Mesenchymal stem cell (in vitro differentiated cells and primary cell): ENCODE measurements around the gene USP25.

Experiments used
- DNase-seq: peaks from one replicate; pipeline ENCODE4 v3.0.0-alpha.2; 2013
- H2AFZ ChIP-seq: one replicate; pipeline ENCODE4 v1.6.1; 2013; ENCODE audit warnings: low read depth, mild to moderate bottlenecking, control low read depth, inconsistent platforms, low read length, moderate library complexity
- H2AK5ac ChIP-seq: 2 replicates; pipeline ENCODE4 v1.6.1; 2013; ENCODE audit warnings: low read length, moderate library complexity, mild to moderate bottlenecking, inconsistent platforms; ENCODE audit not compliant: severe bottlenecking
- H2BK120ac ChIP-seq: one replicate; pipeline ENCODE4 v1.6.1; 2013; ENCODE audit warnings: low read depth, mild to moderate bottlenecking, inconsistent platforms, low read length, moderate library complexity
- H2BK12ac ChIP-seq, 2 experiments: one replicate each; pipeline ENCODE4 v1.6.1; 2013; ENCODE audit warnings: inconsistent platforms in 2 of 2, low read length in 2 of 2, mild to moderate bottlenecking in 2 of 2, moderate library complexity in 2 of 2, control low read depth in 1 of 2
- H2BK15ac ChIP-seq: one replicate; pipeline ENCODE4 v1.6.1; 2013; ENCODE audit warnings: mild to moderate bottlenecking, low read depth, inconsistent platforms; ENCODE audit not compliant: poor library complexity, severe bottlenecking
- H2BK5ac ChIP-seq: 2 replicates; pipeline ENCODE4 v1.6.1; 2013; ENCODE audit warnings: low read depth, mild to moderate bottlenecking, low read length, control low read depth, inconsistent platforms; ENCODE audit not compliant: poor library complexity, severe bottlenecking
- H3K14ac ChIP-seq, 2 experiments: one replicate each; pipeline ENCODE4 v1.6.1; 2013; ENCODE audit warnings: inconsistent platforms in 2 of 2, low read length in 2 of 2, control low read depth in 1 of 2, mild to moderate bottlenecking in 1 of 2, moderate library complexity in 1 of 2
- H3K18ac ChIP-seq, 2 experiments: one replicate each; pipeline ENCODE4 v1.6.1; 2013; ENCODE audit warnings: inconsistent platforms in 2 of 2, low read length in 2 of 2, control low read depth in 1 of 2, low read depth in 1 of 2, mild to moderate bottlenecking in 1 of 2
- H3K23ac ChIP-seq, 2 experiments: one replicate each; pipeline ENCODE4 v1.6.1; 2013; ENCODE audit warnings: inconsistent platforms in 2 of 2, low read length in 2 of 2, mild to moderate bottlenecking in 2 of 2, moderate library complexity in 2 of 2, control low read depth in 1 of 2
- H3K27ac ChIP-seq: 2 replicates; pipeline ENCODE4 v1.5.1; 2013; ENCODE audit warnings: mild to moderate bottlenecking, moderate library complexity, low read length, control low read depth, inconsistent platforms; ENCODE audit not compliant: poor library complexity, severe bottlenecking
- H3K27me3 ChIP-seq, 2 experiments: 2 replicates each; pipeline versions ENCODE4 v1.6.1 to v1.7.0; 2013; ENCODE audit warnings: low read length in 2 of 2, mild to moderate bottlenecking in 2 of 2, moderate library complexity in 2 of 2, control low read depth in 1 of 2, inconsistent platforms in 1 of 2; ENCODE audit not compliant: control insufficient read depth in 1 of 2, insufficient read depth in 1 of 2
- H3K36me3 ChIP-seq, 2 experiments: 2 replicates each; pipeline versions ENCODE4 v1.6.1 to v1.7.0; 2013; ENCODE audit warnings: low read length in 2 of 2, control low read depth in 1 of 2, inconsistent platforms in 1 of 2, low read depth in 1 of 2, mild to moderate bottlenecking in 1 of 2; ENCODE audit not compliant: insufficient read depth in 2 of 2, control insufficient read depth in 1 of 2
- H3K4ac ChIP-seq, 2 experiments: one replicate each; pipeline ENCODE4 v1.6.1; 2013; ENCODE audit warnings: inconsistent platforms in 2 of 2, low read length in 2 of 2, mild to moderate bottlenecking in 2 of 2, moderate library complexity in 2 of 2, control low read depth in 1 of 2, low read depth in 1 of 2
- H3K4me1 ChIP-seq: 2 replicates; pipeline ENCODE4 v1.6.1; 2013; ENCODE audit warnings: low read depth, low read length, control low read depth; ENCODE audit not compliant: control insufficient read depth, insufficient read depth
- H3K4me2 ChIP-seq: 2 replicates; pipeline ENCODE4 v1.6.1; 2013; ENCODE audit warnings: low read length, mild to moderate bottlenecking, inconsistent platforms; ENCODE audit not compliant: poor library complexity, severe bottlenecking
- H3K4me3 ChIP-seq, 2 experiments: 2 replicates each; pipeline versions ENCODE4 v1.5.1 to v1.7.0; 2013; ENCODE audit warnings: low read length in 2 of 2, mild to moderate bottlenecking in 2 of 2, control low read depth in 1 of 2, low read depth in 1 of 2; ENCODE audit not compliant: insufficient read depth in 1 of 2
- H3K79me1 ChIP-seq: replicated peaks from 2 replicates; pipeline ENCODE4 v1.6.1; 2013; ENCODE audit warnings: mild to moderate bottlenecking, control low read depth, low read length, inconsistent platforms; ENCODE audit not compliant: poor library complexity, severe bottlenecking
- H3K9ac ChIP-seq: 2 replicates; pipeline ENCODE4 v1.7.0; 2013; ENCODE audit warnings: mild to moderate bottlenecking, low read length, moderate library complexity
- H3K9me3 ChIP-seq: 2 replicates; pipeline ENCODE4 v1.7.0; 2013; ENCODE audit warnings: mild to moderate bottlenecking, low read length; ENCODE audit not compliant: control insufficient read depth
- H4K8ac ChIP-seq: one replicate; pipeline ENCODE4 v1.6.1; 2013; ENCODE audit warnings: inconsistent platforms, mild to moderate bottlenecking, low read length, moderate library complexity
- H4K91ac ChIP-seq: one replicate; pipeline ENCODE4 v1.6.1; 2013; ENCODE audit warnings: mild to moderate bottlenecking, low read length, inconsistent platforms
- WGBS: methylation state at CpG from one replicate; pipeline ENCODE4 v1.1.7; 2013; ENCODE audit warnings: mixed read lengths; 5-methylcytosine and 5-hydroxymethylcytosine counted together

USP25 gene

GRCh38 chr21:15820852-15821379, 91.1 kb downstream of the USP25 start:
- Histone ChIP-seq H3K4me1 (no peaks in the 10 kb centered on the region), H3K36me3 (peaks cover 3 to 45% of the 10 kb centered on the region in 2 experiments)
- DNase-seq, result no peak

GRCh38 chr21:15823486-15824150, 93.8 kb downstream of the USP25 start:
- Histone ChIP-seq H3K9me3 (no peaks in the 10 kb centered on the region), H2BK12ac (no peak overlapping the region), H3K14ac (no peak overlapping the region), H3K4me2 (no peak overlapping the region), H2AK5ac (no peak overlapping the region), H3K79me1 (peaks cover 8% of the 10 kb centered on the region), H3K23ac (no peak overlapping the region), H3K36me3 (peaks cover 7 to 39% of the 10 kb centered on the region in 2 experiments), H2BK5ac (no peak overlapping the region), H2BK15ac (no peak overlapping the region), H3K9ac (no peak overlapping the region), H3K18ac (no peak overlapping the region), H3K27me3 (no peaks in the 10 kb centered on the region), H3K4me1 (no peaks in the 10 kb centered on the region), H3K4ac (no peak overlapping the region), H2AFZ (no peak overlapping the region), H3K27ac (no peak overlapping the region), H4K91ac (no peak overlapping the region), H3K4me3 (no peak overlapping the region), H4K8ac (no peak overlapping the region), H2BK120ac (no peak overlapping the region)
- no peak for DNase-seq
- WGBS, result 99% methylated on average over 3 of the region's 4 CpGs

More at GRCh38 chr21:15820852-15821379, 91.1 kb downstream of the USP25 start:
- no peak overlapping the region for H2BK12ac ChIP-seq
- H3K4me2 ChIP-seq, result no peak overlapping the region
- no peak overlapping the region for H2BK5ac ChIP-seq
- no peaks in the 10 kb centered on the region for H3K27me3 ChIP-seq
- no peak overlapping the region for H2BK120ac ChIP-seq
- H2AFZ ChIP-seq, result no peak overlapping the region
- no peak overlapping the region for H4K8ac ChIP-seq
- WGBS, result 90% methylated on average over 2 of the region's 3 CpGs
- H3K23ac ChIP-seq, result no peak overlapping the region
- no peaks in the 10 kb centered on the region for H3K9me3 ChIP-seq
- no peak overlapping the region for H3K9ac ChIP-seq
- no peak overlapping the region for H3K4ac ChIP-seq
- no peak overlapping the region for H2AK5ac ChIP-seq
- no peak overlapping the region for H2BK15ac ChIP-seq
- H3K79me1 ChIP-seq, result peaks cover 13% of the 10 kb centered on the region
- no peak overlapping the region for H3K4me3 ChIP-seq
- no peak overlapping the region for H3K14ac ChIP-seq
- no peak overlapping the region for H3K18ac ChIP-seq
- no peak overlapping the region for H4K91ac ChIP-seq
- no peak overlapping the region for H3K27ac ChIP-seq

- no peak overlapping the region for H4K91ac ChIP-seq
- no peak overlapping the region for H3K18ac ChIP-seq
- H4K8ac ChIP-seq, result no peak overlapping the region
- no peak overlapping the region for H2BK5ac ChIP-seq
- no peak overlapping the region for H3K4me2 ChIP-seq
- H3K4ac ChIP-seq, result no peak overlapping the region
- no peaks in the 10 kb centered on the region for H3K27me3 ChIP-seq
- H2AK5ac ChIP-seq, result no peak overlapping the region
- no peak overlapping the region for H3K27ac ChIP-seq
- H2BK120ac ChIP-seq, result no peak overlapping the region
- peak overlapping the region; percentile 11 for H3K9ac ChIP-seq
- H2BK12ac ChIP-seq, result no peak overlapping the region
- H3K36me3 ChIP-seq, result peaks cover 7 to 36% of the 10 kb centered on the region in 2 experiments
- no peaks in the 10 kb centered on the region for H3K4me1 ChIP-seq
- no peak overlapping the region for H2AFZ ChIP-seq
- no peak overlapping the region for H3K4me3 ChIP-seq
- no peak for DNase-seq
- H3K14ac ChIP-seq, result no peak overlapping the region
- no CpG with 5 or more reads among the region's 2 CpGs for WGBS
- H3K79me1 ChIP-seq, result peaks cover 13% of the 10 kb centered on the region
- H2BK15ac ChIP-seq, result no peak overlapping the region
- no peak overlapping the region for H3K23ac ChIP-seq
- no peaks in the 10 kb centered on the region for H3K9me3 ChIP-seq
Measured at GRCh38 chr21:15825700-15826099, 95.9 kb downstream of the USP25 start.

GRCh38 chr21:15826147-15826780, 96.5 kb downstream of the USP25 start:
- no peak overlapping the region for H3K23ac ChIP-seq
- 69% methylated on average over 3 of the region's 5 CpGs for WGBS
- H2AK5ac ChIP-seq, result no peak overlapping the region
- H3K79me1 ChIP-seq, result peaks cover 13% of the 10 kb centered on the region
- no peak overlapping the region for H2BK5ac ChIP-seq
- H3K27me3 ChIP-seq, result no peaks in the 10 kb centered on the region
- H3K36me3 ChIP-seq, result peaks cover 7 to 42% of the 10 kb centered on the region in 2 experiments
- H3K9me3 ChIP-seq, result no peaks in the 10 kb centered on the region
- peak overlapping the region; percentile 11 for H3K9ac ChIP-seq
- H4K8ac ChIP-seq, result no peak overlapping the region
- no peak overlapping the region for H2AFZ ChIP-seq
- no peak overlapping the region for H3K14ac ChIP-seq
- H4K91ac ChIP-seq, result no peak overlapping the region
- H3K18ac ChIP-seq, result no peak overlapping the region
- no peak overlapping the region for H2BK15ac ChIP-seq
- H2BK12ac ChIP-seq, result no peak overlapping the region
- H3K27ac ChIP-seq, result no peak overlapping the region
- no peaks in the 10 kb centered on the region for H3K4me1 ChIP-seq
- no peak overlapping the region for H3K4me3 ChIP-seq
- H3K4ac ChIP-seq, result no peak overlapping the region
- H3K4me2 ChIP-seq, result no peak overlapping the region
- no peak overlapping the region for H2BK120ac ChIP-seq
- DNase-seq, result peak; percentile 52
